GM12878 (cell line): Measurements from ENCODE around the gene OR6B1. TPM values are rescaled to one million over a fixed set of nuclear protein-coding genes. Genes with fewer than 3 reads are reported as not detected.

Source experiments
- ATAC-seq: fragments of 200-7000 bp; cut with Tn5 transposase; 3 replicates; pipeline ENCODE4 v1.9.1; 2020; ENCODE audit warnings: mild to moderate bottlenecking, moderate library complexity
- BruUV-seq: library from RNA; stranded (reverse); fragments of 400-500 nt; replicated peaks from 2 replicates; lab custom pipeline; 2021; lab: Mats Ljungman, UMichigan
- CTCF ChIA-PET: fragments of 300-600 bp; sonication (Branson Sonifier 250); formaldehyde crosslinking; extraction: SDS; loops from one replicate; lab custom pipeline; 2021; ENCODE audit warnings: inconsistent platforms; lab: Yijun Ruan, JAX
- POLR2A ChIA-PET: fragments of 350-600 bp; formaldehyde crosslinking; extraction: SDS; loops from one replicate; lab custom pipeline; 2021; ENCODE audit warnings: inconsistent platforms; lab: Charles Lee
- RAD21 ChIA-PET: fragments of 300-600 bp; sonication (Branson Sonifier 250); formaldehyde crosslinking; loops from one replicate; lab custom pipeline; 2023; ENCODE audit warnings: antibody characterized with exemption; ENCODE audit not compliant: unreplicated experiment; lab: Charles Lee
- SMC1A ChIA-PET: fragments of 300-600 bp; sonication (Branson Sonifier 250); formaldehyde crosslinking; loops from one replicate; lab custom pipeline; 2023; ENCODE audit not compliant: unreplicated experiment, uncharacterized antibody; lab: Charles Lee
- DNase-seq: peaks from one replicate; pipeline ENCODE4 v3.0.0-alpha.2; 2011; ENCODE audit warnings: low read depth, low spot score
- FAIRE-seq: peaks from 3 replicates; lab custom pipeline; 2011; peaks lifted over from hg19 to GRCh38; lab: Jason Lieb, UNC
- H2AFZ ChIP-seq: 2 replicates; pipeline ENCODE4 v1.6.0; 2011; ENCODE audit warnings: low read depth, low read length, control low read depth; ENCODE audit not compliant: control insufficient read depth
- H3K27ac ChIP-seq: 2 replicates; pipeline ENCODE4 v1.5.1; 2011; ENCODE audit warnings: control low read depth; ENCODE audit not compliant: control insufficient read depth, insufficient read depth
- H3K27me3 ChIP-seq, 2 experiments: replicated peaks in 1 of 2; 2 replicates each; pipeline versions ENCODE4 v1.6.0 to v1.6.1; 2011; ENCODE audit warnings: low read length in 1 of 2; ENCODE audit not compliant: control insufficient read depth in 2 of 2, insufficient read depth in 2 of 2
- H3K36me3 ChIP-seq, 2 experiments: 2 replicates each; pipeline ENCODE4 v1.5.1; 2011; ENCODE audit warnings: low read length in 1 of 2; ENCODE audit not compliant: control insufficient read depth in 2 of 2, insufficient read depth in 2 of 2
- H3K4me1 ChIP-seq: 2 replicates; pipeline ENCODE4 v1.6.1; 2011; ENCODE audit warnings: mild to moderate bottlenecking, low read length, moderate library complexity, mixed read lengths; ENCODE audit not compliant: control insufficient read depth, insufficient read depth
- H3K4me2 ChIP-seq: 2 replicates; pipeline ENCODE4 v1.6.0; 2011; ENCODE audit warnings: control low read depth; ENCODE audit not compliant: control insufficient read depth, insufficient read depth
- H3K4me3 ChIP-seq: fragments of 200-600 bp; sonication (generic); 2 replicates; pipeline ENCODE4 v1.5.1; 2016
- H3K79me2 ChIP-seq: 2 replicates; pipeline ENCODE4 v1.6.0; 2011; ENCODE audit warnings: low read length; ENCODE audit not compliant: control insufficient read depth, insufficient read depth
- H3K9ac ChIP-seq: 2 replicates; pipeline ENCODE4 v1.8.0; 2011; ENCODE audit warnings: low read length, control low read depth, mixed read lengths; ENCODE audit not compliant: control insufficient read depth, insufficient read depth
- H3K9me3 ChIP-seq: replicated peaks from 3 replicates; pipeline ENCODE4 v1.5.1; 2011; ENCODE audit warnings: mild to moderate bottlenecking, low read length; ENCODE audit not compliant: control insufficient read depth, insufficient read depth
- H4K20me1 ChIP-seq: 2 replicates; pipeline ENCODE4 v1.6.0; 2011; ENCODE audit not compliant: control insufficient read depth, insufficient read depth
- ATF7 ChIP-seq: fragments of 450-650 bp; IDR thresholded peaks from 2 replicates; pipeline ENCODE4 v1.6.1; 2016; ENCODE audit warnings: low read depth, mild to moderate bottlenecking
- CHD1 ChIP-seq: IDR thresholded peaks from 2 replicates; pipeline ENCODE4 v1.6.1; 2012; ENCODE audit warnings: low read depth, low read length, improper control_type of control experiment
- E2F4 ChIP-seq: IDR thresholded peaks from 2 replicates; pipeline ENCODE4 v1.6.1; 2012; ENCODE audit warnings: low read depth, low read length, improper control_type of control experiment
- ETV6 ChIP-seq, 2 experiments: fragments of 450-650 bp in 1 of 2; IDR thresholded peaks in 1 of 2; conservative IDR thresholded peaks in 1 of 2; 2 replicates each; pipeline ENCODE4 v1.6.1; 2014; ENCODE audit warnings: antibody characterized with exemption in 1 of 2, borderline replicate concordance in 1 of 2, low read depth in 1 of 2, mild to moderate bottlenecking in 1 of 2, moderate library complexity in 1 of 2
- FOS ChIP-seq: IDR thresholded peaks from 3 replicates; pipeline ENCODE4 v1.6.1; 2011; ENCODE audit warnings: borderline replicate concordance; ENCODE audit not compliant: insufficient read length; ENCODE audit errors: extremely low read depth
- KAT2A ChIP-seq: conservative IDR thresholded peaks from 2 replicates; pipeline ENCODE4 v1.6.1; 2011; ENCODE audit warnings: low read depth, low read length; ENCODE audit not compliant: control insufficient read depth
- RUNX3 ChIP-seq: IDR thresholded peaks from 2 replicates; pipeline ENCODE4 v1.6.1; 2012; ENCODE audit warnings: low read length, inconsistent platforms
- SMAD5 ChIP-seq: IDR thresholded peaks from 2 replicates; pipeline ENCODE4 v1.6.1; 2016; ENCODE audit warnings: antibody characterized with exemption, low read depth
- SRF ChIP-seq, 2 experiments: IDR thresholded peaks; 2 replicates each; pipeline ENCODE4 v1.6.1; 2011; ENCODE audit warnings: low read depth in 2 of 2, low read length in 2 of 2, mild to moderate bottlenecking in 1 of 2, moderate library complexity in 1 of 2
- STAT1 ChIP-seq: fragments of 450-650 bp; conservative IDR thresholded peaks from 2 replicates; pipeline ENCODE4 v1.6.1; 2014; ENCODE audit warnings: antibody characterized with exemption, mild to moderate bottlenecking
- STAT3 ChIP-seq: IDR thresholded peaks from 2 replicates; pipeline ENCODE4 v1.6.1; 2011; ENCODE audit warnings: low read depth, low read length, improper control_type of control experiment
- SUPT20H ChIP-seq: IDR thresholded peaks from 2 replicates; pipeline ENCODE4 v1.6.1; 2011; ENCODE audit warnings: low read depth, mild to moderate bottlenecking, low read length, moderate library complexity, borderline replicate concordance; ENCODE audit not compliant: control insufficient read depth
- SUZ12 ChIP-seq: fragments of 200-600 bp; sonication (generic); IDR thresholded peaks from one replicate; pipeline ENCODE4 v1.6.1; 2018; ENCODE audit warnings: antibody characterized with exemption, mild to moderate bottlenecking; ENCODE audit not compliant: unreplicated experiment
- TCF12 ChIP-seq: IDR thresholded peaks from 2 replicates; pipeline ENCODE4 v1.6.1; 2011; ENCODE audit warnings: low read depth, mild to moderate bottlenecking, low read length
- USF2 ChIP-seq: IDR thresholded peaks from 2 replicates; pipeline ENCODE4 v1.6.1; 2011; ENCODE audit warnings: low read depth, low read length, improper control_type of control experiment, borderline replicate concordance
- ZNF24 ChIP-seq: fragments of 450-650 bp; IDR thresholded peaks from 2 replicates; pipeline ENCODE4 v1.6.1; 2017; ENCODE audit warnings: antibody characterized with exemption, mild to moderate bottlenecking
- WGBS: methylation state at CpG from one replicate; pipeline ENCODE4 v1.1.6; 2016; ENCODE audit warnings: low lambda C conversion rate; ENCODE audit not compliant: insufficient replicate concordance, insufficient coverage; ENCODE audit errors: missing lambda C conversion rate; 5-methylcytosine and 5-hydroxymethylcytosine counted together
- in situ Hi-C: fragments of 300-500 bp; cut with MboI; formaldehyde crosslinking; loops from 9 replicates; pipeline ENCODE4 v1.14.3; 2018; ENCODE audit warnings: mixed read lengths
- intact Hi-C: fragments of 100-400 bp; cut with micrococcal nuclease; formaldehyde crosslinking; loops from one replicate; pipeline ENCODE4 v1.14.2; 2022; ENCODE audit not compliant: unreplicated experiment
- polyA plus RNA-seq, 11 experiments: library from polyadenylated mRNA; depleted of rRNA in 4 of 11; unstranded in 6 of 11; stranded (reverse) in 5 of 11; fragments of >200 nt; fragmentation: Nextera tagmentation in 4 of 11; fragmentation: Illumina TruSeq in 1 of 11; extraction: Ambion mirVana in 4 of 11; extraction: Trizol in 1 of 11; gene quantifications; 1 replicate in 1 of 11; 2 replicates in 10 of 11; pipeline versions ENCODE4 v1.2.1 to v1.2.3, GENCODE V29; 2011 to 2016; ENCODE audit warnings: inconsistent platforms in 2 of 11, missing spikeins in 2 of 11, low read depth in 1 of 11
- total RNA-seq, 4 experiments: library from RNA; depleted of rRNA in 3 of 4; stranded (reverse); fragments of >200 nt in 3 of 4; fragmentation: Illumina TruSeq in 1 of 4; extraction: Trizol in 1 of 4; gene quantifications; 2 replicates each; pipeline versions ENCODE4 v1.2.1 to v1.2.3, GENCODE V29; 2013 to 2021

Gene OR6B1
- total and polyA plus RNA-seq, 10 of the 15 experiments (the other 5 are each of a cell fraction or from before 2014, with no cell fraction given), result not detected

- TF ChIP-seq FOS, result no peak
These were observed 25.7 kb upstream of the OR6B1 start (continued) for GRCh38 chr7:143974459-143974858.

- RAD21 ChIA-PET, result no interaction called here
- Histone ChIP-seq H3K4me3 (no peak overlapping the region), H3K9ac (no peak overlapping the region), H2AFZ (no peak overlapping the region), H3K9me3 (no peaks in the 10 kb centered on the region), H3K4me1 (no peaks in the 10 kb centered on the region), H3K27ac (no peak overlapping the region), H3K4me2 (no peak overlapping the region), H3K36me3 (no peaks in the 10 kb centered on the region), H3K79me2 (no peaks in the 10 kb centered on the region), H4K20me1 (no peaks in the 10 kb centered on the region), H3K27me3 (no peaks in the 10 kb centered on the region)
- SMC1A ChIA-PET, result interaction anchor here (0.6 to 1.6 kb wide), 2 partner anchors 9 to 15 kb away, joined by 3 to 4 read pairs; no protein-coding TSS in a partner anchor
- CTCF ChIA-PET, result no interaction called here
- POLR2A ChIA-PET, result no interaction called here
- intact Hi-C loops, result no loop called here
- ATAC-seq (no peak), DNase-seq (no peak), FAIRE-seq (no peak)
- 0% methylated on average over 1 of the region's 1 CpG for WGBS
- no TSS peak for BruUV-seq
- TF ChIP-seq CHD1, result no peak
- in situ Hi-C loops, result no loop called here
These were observed 24.5 kb upstream of the OR6B1 start for GRCh38 chr7:143975617-143976016.

GRCh38 chr7:143978585-143978984, 21.5 kb upstream of the OR6B1 start:
- WGBS, result 42% methylated on average over 2 of the region's 2 CpGs
- SMC1A ChIA-PET, result interaction anchor here (0.6 kb wide), 1 partner anchor 245 kb away, joined by 3 read pairs; no protein-coding TSS in a partner anchor
- intact Hi-C loops, result no loop called here
- Histone ChIP-seq H3K4me1 (no peaks in the 10 kb centered on the region), H3K27me3 (no peaks in the 10 kb centered on the region), H3K9ac (no peak overlapping the region), H2AFZ (no peak overlapping the region), H3K9me3 (no peaks in the 10 kb centered on the region; the same call in 2 of the 3 replicates), H4K20me1 (no peaks in the 10 kb centered on the region), H3K36me3 (no peaks in the 10 kb centered on the region), H3K4me3 (no peak overlapping the region), H3K4me2 (no peak overlapping the region), H3K27ac (no peak overlapping the region), H3K79me2 (no peaks in the 10 kb centered on the region)
- RAD21 ChIA-PET, result no interaction called here
- FAIRE-seq (no peak), DNase-seq (no peak), ATAC-seq (no peak)
- in situ Hi-C loops, result no loop called here
- no TSS peak for BruUV-seq
- CTCF ChIA-PET, result no interaction called here
- POLR2A ChIA-PET, result no interaction called here
- no peak for TF ChIP-seq ETV6 (conservative IDR thresholded peaks at IDR 0.05 in 1 of 2, IDR thresholded peaks at IDR 0.05 in 1 of 2; ENCODE audit: borderline replicate concordance in 1 of 2, low read depth in 1 of 2)
- TF ChIP-seq SUPT20H, result no peak
- TF ChIP-seq SMAD5, result no peak
- TF ChIP-seq ATF7, result no peak
- no peak for TF ChIP-seq STAT3
- no peak for TF ChIP-seq E2F4
- no peak for TF ChIP-seq KAT2A
- TF ChIP-seq SRF (IDR thresholded peaks at IDR 0.05; ENCODE audit: low read depth in 2 of 2, low read length in 2 of 2), result no peak
- TF ChIP-seq ZNF24, result no peak
- TF ChIP-seq STAT1, result no peak
- TF ChIP-seq RUNX3, result no peak
- TF ChIP-seq SUZ12, result no peak
- TF ChIP-seq USF2, result no peak
- TF ChIP-seq TCF12, result no peak
